GM12891 (cell line): ENCODE results near the gene FGF3.

ENCODE experiments used
- POLR2A ChIP-seq: IDR thresholded peaks from 2 replicates; pipeline ENCODE4 v1.6.1; 2011; ENCODE audit warnings: low read depth, low read length, control low read depth
- TAF1 ChIP-seq: IDR thresholded peaks from 2 replicates; pipeline ENCODE4 v1.6.1; 2011; ENCODE audit warnings: low read depth, low read length, control low read depth

GRCh38 chr11:69814902-69815301 is 4.3 kb downstream of the FGF3 start:
- no peak for TF ChIP-seq POLR2A
- no peak for TF ChIP-seq TAF1
